Natural killer cell (primary cell): Measurements from ENCODE around the gene G3BP2. TPM values are rescaled to one million over a fixed set of nuclear protein-coding genes. Genes with fewer than 3 reads are reported as not detected.

Source experiments
- ATAC-seq, 3 donors: fragments of 150-1000 bp in 2 of 3; fragments of 200-7000 bp in 1 of 3; cut with Tn5 transposase; 1 replicate in 1 of 3; 2 replicates in 2 of 3; pipeline ENCODE4 v1.10.0; 2021; ENCODE audit warnings: mild to moderate bottlenecking in 2 of 3, moderate library complexity in 2 of 3
- DNase-seq, 2 donors: peaks; one replicate each; pipeline versions ENCODE4 v3.0.0 to v3.0.0-alpha.2; 2013 to 2021; ENCODE audit warnings: mixed read lengths in 1 of 2
- H3K27ac ChIP-seq: one replicate; pipeline ENCODE4 v1.5.1; 2013; ENCODE audit warnings: mild to moderate bottlenecking, low read length
- H3K27me3 ChIP-seq: one replicate; pipeline ENCODE4 v1.6.1; 2013; ENCODE audit warnings: low read length; ENCODE audit not compliant: control insufficient read depth, insufficient read depth
- H3K36me3 ChIP-seq: one replicate; pipeline ENCODE4 v1.6.1; 2013; ENCODE audit warnings: low read length; ENCODE audit not compliant: control insufficient read depth, insufficient read depth
- H3K4me1 ChIP-seq: one replicate; pipeline ENCODE4 v1.6.1; 2013; ENCODE audit warnings: low read length; ENCODE audit not compliant: control insufficient read depth, insufficient read depth
- H3K4me3 ChIP-seq: one replicate; pipeline ENCODE4 v1.5.1; 2013; ENCODE audit warnings: low read length
- H3K9me3 ChIP-seq: one replicate; pipeline ENCODE4 v1.6.1; 2013; ENCODE audit warnings: low read length; ENCODE audit not compliant: control insufficient read depth, insufficient read depth
- H3K27ac Mint-ChIP-seq, 2 donors: one replicate each; pipeline ENCODE4 v1.8.0; 2022; ENCODE audit warnings: mild to moderate bottlenecking in 2 of 2, mixed read lengths in 2 of 2, moderate library complexity in 1 of 2
- H3K27me3 Mint-ChIP-seq, 2 donors: one replicate each; pipeline ENCODE4 v1.8.0; 2022; ENCODE audit warnings: low read depth in 2 of 2, mixed read lengths in 2 of 2
- H3K36me3 Mint-ChIP-seq: one replicate; pipeline ENCODE4 v1.8.0; 2022; ENCODE audit warnings: mixed read lengths
- H3K4me1 Mint-ChIP-seq, 2 donors: one replicate each; pipeline ENCODE4 v1.8.0; 2022; ENCODE audit warnings: mixed read lengths in 2 of 2
- H3K4me3 Mint-ChIP-seq: one replicate; pipeline ENCODE4 v1.8.0; 2022; ENCODE audit warnings: mild to moderate bottlenecking, moderate library complexity, mixed read lengths
- H3K9me3 Mint-ChIP-seq, 2 donors: one replicate each; pipeline ENCODE4 v1.8.0; 2022; ENCODE audit warnings: mixed read lengths in 2 of 2
- WGBS: methylation state at CpG from one replicate; pipeline ENCODE4 v1.1.7; 2013; ENCODE audit warnings: missing lambda C conversion rate; ENCODE audit not compliant: insufficient coverage; 5-methylcytosine and 5-hydroxymethylcytosine counted together
- intact Hi-C: fragments of 100-400 bp; cut with micrococcal nuclease; formaldehyde crosslinking; loops from one replicate; pipeline ENCODE4 v1.14.2; 2022
- total RNA-seq, 4 donors: library from RNA; stranded (reverse); fragments of 120-200 nt in 1 of 4; gene quantifications; one replicate each; pipeline versions ENCODE4 v1.2.3 to v1.2.4, GENCODE V29; 2013 to 2022
- TF ChIP-seq, protein P1 (sequence below): fragments of 200-600 bp; IDR thresholded peaks from one replicate; pipeline ENCODE4 v1.8.0; 2022; ENCODE audit warnings: antibody characterized with exemption

The G3BP2 gene
- total RNA-seq, 3 donors from 2014 or later (not counting 1 experiment from before 2014, with no cell fraction given): 204 to 233 (median 214) TPM

DNA sequence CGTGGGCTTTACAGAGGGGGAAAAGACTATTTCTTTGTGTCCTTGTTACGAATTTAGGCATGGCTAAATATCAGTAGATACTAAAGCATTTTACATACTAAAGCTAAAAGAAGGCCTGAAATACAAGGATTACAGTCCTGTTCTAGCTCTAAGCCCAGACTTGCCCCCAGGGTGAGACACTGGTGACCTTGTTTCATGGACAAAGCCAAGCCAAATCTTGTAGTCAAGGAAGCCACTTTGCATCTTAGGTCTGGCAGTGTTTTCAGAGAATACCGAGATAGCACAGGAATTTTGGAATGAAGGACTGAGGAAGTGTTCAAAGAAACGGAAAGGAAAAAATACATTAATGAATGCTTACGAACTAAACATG is 733 bp upstream of the G3BP2 start:
- Histone ChIP-seq H3K27me3 (no peaks in the 10 kb centered on the region), H3K36me3 (no peaks in the 10 kb centered on the region), H3K27ac (peak overlapping the region; percentile 94), H3K4me3 (peak overlapping the region; percentile 74), H3K9me3 (no peaks in the 10 kb centered on the region), H3K4me1 (peaks cover 6% of the 10 kb centered on the region)
- no peaks in the 10 kb centered on the region for H3K9me3 Mint-ChIP-seq
- DNase-seq (no peak), ATAC-seq (no peak)
- H3K27me3 Mint-ChIP-seq: no peaks in the 10 kb centered on the region
- H3K36me3 Mint-ChIP-seq: no peaks in the 10 kb centered on the region
- WGBS: 72% methylated on average over 4 of the region's 5 CpGs
- peaks cover 41 to 47% of the 10 kb centered on the region in 2 donors for H3K4me1 Mint-ChIP-seq
- H3K27ac Mint-ChIP-seq: peak overlapping the region; percentile 98 to 99
- TF ChIP-seq, protein P1, sequence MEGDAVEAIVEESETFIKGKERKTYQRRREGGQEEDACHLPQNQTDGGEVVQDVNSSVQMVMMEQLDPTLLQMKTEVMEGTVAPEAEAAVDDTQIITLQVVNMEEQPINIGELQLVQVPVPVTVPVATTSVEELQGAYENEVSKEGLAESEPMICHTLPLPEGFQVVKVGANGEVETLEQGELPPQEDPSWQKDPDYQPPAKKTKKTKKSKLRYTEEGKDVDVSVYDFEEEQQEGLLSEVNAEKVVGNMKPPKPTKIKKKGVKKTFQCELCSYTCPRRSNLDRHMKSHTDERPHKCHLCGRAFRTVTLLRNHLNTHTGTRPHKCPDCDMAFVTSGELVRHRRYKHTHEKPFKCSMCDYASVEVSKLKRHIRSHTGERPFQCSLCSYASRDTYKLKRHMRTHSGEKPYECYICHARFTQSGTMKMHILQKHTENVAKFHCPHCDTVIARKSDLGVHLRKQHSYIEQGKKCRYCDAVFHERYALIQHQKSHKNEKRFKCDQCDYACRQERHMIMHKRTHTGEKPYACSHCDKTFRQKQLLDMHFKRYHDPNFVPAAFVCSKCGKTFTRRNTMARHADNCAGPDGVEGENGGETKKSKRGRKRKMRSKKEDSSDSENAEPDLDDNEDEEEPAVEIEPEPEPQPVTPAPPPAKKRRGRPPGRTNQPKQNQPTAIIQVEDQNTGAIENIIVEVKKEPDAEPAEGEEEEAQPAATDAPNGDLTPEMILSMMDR: no peak
- H3K4me3 Mint-ChIP-seq: peak overlapping the region; percentile 98
- intact Hi-C loops: loop anchor here (1.0 to 5.0 kb wide), 5 partner anchors 13 to 160 kb away; partner anchors contain the start of genes CDKL2, RCHY1, THAP6 and USO1

DNA sequence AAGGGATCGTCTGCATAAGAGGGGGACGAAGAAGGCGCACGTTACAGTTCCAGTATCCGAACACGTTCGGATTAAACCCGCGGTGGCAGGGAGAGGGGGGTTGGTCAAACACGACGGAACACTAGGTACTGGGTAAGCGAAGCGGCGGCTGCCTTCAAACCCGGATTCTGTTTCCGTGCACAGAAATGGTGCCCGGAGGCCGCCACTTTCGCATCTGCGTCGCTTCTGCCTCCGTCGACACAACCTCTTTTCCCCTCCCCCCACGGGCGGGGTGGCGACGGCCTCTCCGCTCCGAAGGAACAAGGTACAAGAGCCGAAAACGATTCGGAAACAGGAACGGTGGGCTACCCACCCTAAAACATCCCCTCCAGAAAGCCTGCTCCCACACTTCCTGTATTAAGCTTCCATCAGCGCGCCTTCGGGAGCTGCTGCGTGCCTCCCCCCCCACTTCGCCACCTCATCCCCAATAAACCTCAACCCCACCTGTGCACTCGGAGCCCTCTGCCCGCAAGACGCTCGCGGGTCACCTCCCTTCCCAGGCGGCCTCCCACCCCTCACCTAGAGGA is 667 bp downstream of the G3BP2 start:
- Histone ChIP-seq H3K4me3 (peak overlapping the region; percentile 74), H3K27me3 (no peaks in the 10 kb centered on the region), H3K36me3 (no peaks in the 10 kb centered on the region), H3K4me1 (peaks cover 8% of the 10 kb centered on the region), H3K27ac (peak overlapping the region; percentile 94), H3K9me3 (no peaks in the 10 kb centered on the region)
- Mint-ChIP-seq H3K27ac (peak overlapping the region; percentile 98 to 99), H3K9me3 (no peaks in the 10 kb centered on the region), H3K4me3 (peak overlapping the region; percentile 98), H3K27me3 (no peaks in the 10 kb centered on the region), H3K36me3 (no peaks in the 10 kb centered on the region), H3K4me1 (peaks cover 55 to 61% of the 10 kb centered on the region in 2 donors)
- ATAC-seq: peak; percentile 15 to 36 (median 32)
- peak; percentile 73 to 87 for DNase-seq
- TF ChIP-seq, protein P1: no peak
- intact Hi-C loops: loop anchor here (1.0 to 5.0 kb wide), 5 partner anchors 14 to 158 kb away; partner anchors contain the start of genes CDKL2, RCHY1, THAP6 and USO1
- WGBS: under 1% methylated on average over 44 of the region's 44 CpGs

DNA sequence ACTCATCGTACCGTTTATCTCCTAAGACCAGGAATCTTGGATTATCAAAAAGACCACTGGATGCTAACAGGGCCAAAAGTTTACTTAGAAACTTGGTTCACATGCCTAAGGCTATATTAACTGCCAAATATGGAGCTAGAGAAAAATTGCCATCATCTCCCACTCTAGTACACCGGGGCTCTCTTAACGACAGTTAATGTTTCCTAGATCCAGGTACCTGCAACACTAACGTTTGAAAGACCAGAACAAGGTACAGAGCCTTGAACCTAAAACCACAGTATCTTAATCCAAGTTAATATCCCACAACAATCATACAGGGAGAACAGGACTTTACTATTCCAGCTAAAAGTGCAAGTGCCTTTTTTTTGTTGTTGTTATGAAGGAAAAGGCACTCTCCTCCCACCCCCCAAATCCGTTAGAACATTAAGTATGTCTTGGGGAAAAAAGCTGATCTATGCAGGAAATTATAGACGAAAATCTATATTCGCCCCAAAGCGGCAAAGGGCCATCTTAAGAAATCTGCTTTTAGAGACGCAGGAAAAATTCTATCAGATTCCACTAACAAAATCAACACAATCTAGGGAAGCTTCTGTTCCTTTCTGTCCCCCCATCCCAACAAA is 1.3 kb downstream of the G3BP2 start:
- no peaks in the 10 kb centered on the region for H3K9me3 ChIP-seq
- WGBS: 17% methylated on average over 9 of the region's 10 CpGs
- no peak for ATAC-seq
- peaks cover 11% of the 10 kb centered on the region for H3K4me1 ChIP-seq
- TF ChIP-seq, protein P1: no peak
- peaks cover 61 to 65% of the 10 kb centered on the region in 2 donors for H3K4me1 Mint-ChIP-seq
- no peak for DNase-seq
- H3K4me3 Mint-ChIP-seq: peak overlapping the region; percentile 98
- no peaks in the 10 kb centered on the region for H3K36me3 Mint-ChIP-seq
- H3K9me3 Mint-ChIP-seq: no peaks in the 10 kb centered on the region
- no peaks in the 10 kb centered on the region for H3K27me3 ChIP-seq
- no peaks in the 10 kb centered on the region for H3K36me3 ChIP-seq
- peak overlapping the region; percentile 98 to 99 for H3K27ac Mint-ChIP-seq
- peak overlapping the region; percentile 74 for H3K4me3 ChIP-seq
- peak overlapping the region; percentile 94 for H3K27ac ChIP-seq
- H3K27me3 Mint-ChIP-seq: no peaks in the 10 kb centered on the region
- intact Hi-C loops: loop anchor here (2.0 to 5.0 kb wide), 3 partner anchors 15 to 41 kb away; partner anchors contain the start of gene CDKL2
